ENCODE measurements around the gene FGF21. TPM values are rescaled to one million over a fixed set of nuclear protein-coding genes. Genes with fewer than 3 reads are reported as not detected.

FGF21 gene
- total RNA-seq, 1 experiment from 2014 or later: 0.35 TPM

DNA sequence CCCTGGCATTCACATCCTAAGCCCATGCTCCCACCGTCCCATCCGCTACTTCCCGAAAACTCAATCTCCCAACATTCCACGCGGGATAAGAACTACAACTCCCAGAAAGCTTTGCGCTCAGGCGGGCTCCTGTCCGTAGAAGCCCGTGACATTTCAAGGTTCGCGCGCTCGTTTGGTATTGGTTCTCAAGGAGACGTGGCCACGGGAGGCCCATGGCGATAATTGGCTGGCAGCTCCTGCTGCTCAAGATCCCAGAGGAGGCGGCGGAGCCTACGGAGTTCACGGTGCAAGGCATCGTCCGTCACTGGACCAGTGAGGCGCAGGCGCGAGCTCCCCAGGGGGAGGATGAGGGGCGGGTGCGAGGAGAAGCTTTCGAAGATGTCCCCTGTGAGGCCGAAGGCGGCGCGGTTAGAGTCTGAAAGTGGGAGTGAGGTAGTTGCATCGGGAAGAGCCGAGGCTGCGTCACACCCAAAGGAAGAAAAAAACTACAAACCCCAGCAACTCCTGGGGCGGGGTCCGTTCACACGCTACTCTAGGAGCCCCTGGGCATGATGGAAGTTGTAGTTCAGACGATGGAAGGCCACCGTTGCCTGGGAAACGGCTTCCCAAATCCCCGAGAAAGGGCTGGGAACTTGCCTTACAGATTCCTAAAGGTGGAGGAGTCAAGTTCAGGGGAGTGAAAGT, 34.6 kb upstream of the FGF21 start:
- DNase-seq: peak; percentile 98
- H3K36me3 ChIP-seq (replicated peaks; ENCODE audit: control insufficient read depth, insufficient read depth, low read length): no peaks in the 10 kb centered on the region
- peak overlapping the region; percentile 72 for H3K4me3 ChIP-seq (ENCODE audit: insufficient read depth, low read depth, low read length)
- no peaks in the 10 kb centered on the region for H3K27me3 ChIP-seq (ENCODE audit: control insufficient read depth, insufficient read depth, low read length)

- no peak overlapping the region for H3K4me3 ChIP-seq (ENCODE audit: insufficient read depth, low read depth, low read length)
- H3K36me3 ChIP-seq (replicated peaks; ENCODE audit: control insufficient read depth, insufficient read depth, low read length): no peaks in the 10 kb centered on the region
- no peaks in the 10 kb centered on the region for H3K27me3 ChIP-seq (ENCODE audit: control insufficient read depth, insufficient read depth, low read length)
- DNase-seq: no peak
Measured at GRCh38 chr19:48722196-48722708, 33.1 kb upstream of the FGF21 start.

DNA sequence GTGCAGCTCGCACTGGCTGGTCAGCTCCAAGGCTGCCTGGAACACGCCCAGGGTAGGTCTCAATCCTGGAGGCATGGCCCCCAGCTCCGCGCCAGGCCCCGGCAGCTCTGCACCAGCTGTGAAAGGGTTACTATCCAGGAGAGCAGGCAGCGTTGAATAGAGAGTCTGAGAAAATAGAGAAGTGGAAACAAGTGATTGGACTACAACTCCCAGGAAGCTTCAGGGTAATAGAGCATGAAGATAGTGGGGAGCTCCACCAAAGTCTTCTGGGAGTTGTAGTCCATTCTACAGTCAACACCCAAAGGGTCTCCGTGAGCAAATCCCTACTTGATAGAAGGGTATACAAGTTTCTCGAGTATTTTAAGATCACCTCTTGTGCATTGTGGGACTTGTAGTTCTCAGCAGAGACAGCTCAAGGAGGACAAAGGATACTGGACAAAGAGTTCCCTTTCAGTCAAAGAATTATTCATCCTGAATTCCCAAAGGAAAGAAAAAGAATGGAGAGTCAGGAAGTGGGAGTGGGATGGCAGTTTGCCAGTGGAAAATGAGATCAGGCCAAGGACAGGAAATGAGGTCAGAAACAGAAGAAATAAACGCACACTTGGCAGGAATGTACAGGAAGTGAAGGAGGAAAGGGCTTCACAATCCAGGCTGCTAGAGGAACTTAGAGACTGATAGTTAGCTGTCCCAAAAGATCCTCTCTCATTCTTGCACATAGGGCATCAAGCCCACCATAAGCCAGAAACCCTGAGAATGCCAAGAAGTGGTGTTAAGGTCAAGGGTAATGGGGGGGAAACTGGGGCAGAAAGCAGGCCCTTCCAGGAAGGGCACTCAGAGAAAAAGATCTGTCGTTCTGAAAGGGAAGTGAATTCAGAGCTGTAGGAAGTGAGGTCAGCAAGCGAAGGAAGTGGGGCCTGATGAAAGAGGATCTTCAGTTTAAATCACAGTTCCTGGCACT, 30.2 kb upstream of the FGF21 start:
- DNase-seq: peak; percentile 89

GRCh38 chr19:48726556-48726955, 28.8 kb upstream of the FGF21 start:
- Histone ChIP-seq H3K4me3 (ENCODE audit: insufficient read depth, low read depth, low read length) (no peak overlapping the region), H3K36me3 (replicated peaks; ENCODE audit: control insufficient read depth, insufficient read depth, low read length) (no peaks in the 10 kb centered on the region), H3K27me3 (ENCODE audit: control insufficient read depth, insufficient read depth, low read length) (no peaks in the 10 kb centered on the region; the same call in 1 of the 2 replicates)
- peak; percentile 13 for DNase-seq

More for the DNA sequence above, 30.2 kb upstream of the FGF21 start:
- no peaks in the 10 kb centered on the region for H3K36me3 ChIP-seq (replicated peaks; ENCODE audit: control insufficient read depth, insufficient read depth, low read length)
- no peak overlapping the region for H3K4me3 ChIP-seq (ENCODE audit: insufficient read depth, low read depth, low read length)
- no peaks in the 10 kb centered on the region for H3K27me3 ChIP-seq (ENCODE audit: control insufficient read depth, insufficient read depth, low read length)

- Histone ChIP-seq H3K36me3 (replicated peaks; ENCODE audit: control insufficient read depth, insufficient read depth, low read length) (no peaks in the 10 kb centered on the region), H3K4me3 (ENCODE audit: insufficient read depth, low read depth, low read length) (peak overlapping the region; percentile 3; the same call in 1 of the 2 replicates), H3K27me3 (ENCODE audit: control insufficient read depth, insufficient read depth, low read length) (no peaks in the 10 kb centered on the region; the same call in 1 of the 2 replicates)
- DNase-seq: peak; percentile 76
Measured at GRCh38 chr19:48728911-48729664, 26.2 kb upstream of the FGF21 start.

- DNase-seq: no peak
- H3K27me3 ChIP-seq (ENCODE audit: control insufficient read depth, insufficient read depth, low read length): peaks cover 3% of the 10 kb centered on the region; the same call in 1 of the 2 replicates
- no peak overlapping the region for H3K4me3 ChIP-seq (ENCODE audit: insufficient read depth, low read depth, low read length)
- no peaks in the 10 kb centered on the region for H3K36me3 ChIP-seq (replicated peaks; ENCODE audit: control insufficient read depth, insufficient read depth, low read length)
Measured at GRCh38 chr19:48731452-48731851, 23.9 kb upstream of the FGF21 start.

GRCh38 chr19:48734625-48735024, 20.7 kb upstream of the FGF21 start:
- peaks cover 10% of the 10 kb centered on the region for H3K27me3 ChIP-seq (ENCODE audit: control insufficient read depth, insufficient read depth, low read length)
- no peak overlapping the region for H3K4me3 ChIP-seq (ENCODE audit: insufficient read depth, low read depth, low read length)
- H3K36me3 ChIP-seq (replicated peaks; ENCODE audit: control insufficient read depth, insufficient read depth, low read length): no peaks in the 10 kb centered on the region

DNA sequence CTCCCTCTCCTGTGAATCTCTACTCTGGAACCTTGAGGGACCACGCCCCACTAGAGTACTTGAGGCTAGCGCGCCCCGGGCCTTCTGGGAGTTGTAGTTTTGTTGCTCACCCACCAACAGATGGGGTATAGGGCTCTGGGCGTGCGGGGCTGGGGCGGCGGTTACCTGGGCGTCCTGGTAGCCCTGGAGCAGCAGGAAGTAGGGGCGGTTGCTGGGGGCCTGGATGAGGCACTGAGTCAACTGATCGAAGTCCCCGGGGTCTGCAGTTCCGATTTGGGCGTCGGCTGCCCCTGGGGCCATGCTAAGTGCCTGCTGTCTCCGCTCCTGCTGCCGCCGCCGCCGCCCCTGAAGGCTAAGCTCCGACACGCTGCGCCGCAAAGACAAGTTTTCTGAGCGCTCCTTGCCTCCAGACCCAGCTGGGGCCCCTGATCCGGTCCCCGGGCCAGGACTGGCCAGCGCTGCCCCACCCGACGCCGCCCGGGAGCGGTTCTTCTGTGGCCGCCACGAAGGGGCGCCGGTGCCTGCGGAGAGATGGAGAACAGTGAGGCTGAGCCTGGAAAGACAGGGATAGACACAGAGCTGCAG, 20.2 kb upstream of the FGF21 start:
- Histone ChIP-seq H3K27me3 (ENCODE audit: control insufficient read depth, insufficient read depth, low read length) (peaks cover 15% of the 10 kb centered on the region), H3K4me3 (ENCODE audit: insufficient read depth, low read depth, low read length) (peak overlapping the region; percentile 59), H3K36me3 (replicated peaks; ENCODE audit: control insufficient read depth, insufficient read depth, low read length) (no peaks in the 10 kb centered on the region)
- DNase-seq: peak; percentile 94

More at GRCh38 chr19:48734625-48735024, 20.7 kb upstream of the FGF21 start:
- no peak for DNase-seq

GRCh38 chr19:48737360-48737998, 17.8 kb upstream of the FGF21 start:
- peak; percentile 95 for DNase-seq
- Histone ChIP-seq H3K36me3 (replicated peaks; ENCODE audit: control insufficient read depth, insufficient read depth, low read length) (no peaks in the 10 kb centered on the region), H3K4me3 (ENCODE audit: insufficient read depth, low read depth, low read length) (peak overlapping the region; percentile 29), H3K27me3 (ENCODE audit: control insufficient read depth, insufficient read depth, low read length) (peaks cover 23% of the 10 kb centered on the region)

DNA sequence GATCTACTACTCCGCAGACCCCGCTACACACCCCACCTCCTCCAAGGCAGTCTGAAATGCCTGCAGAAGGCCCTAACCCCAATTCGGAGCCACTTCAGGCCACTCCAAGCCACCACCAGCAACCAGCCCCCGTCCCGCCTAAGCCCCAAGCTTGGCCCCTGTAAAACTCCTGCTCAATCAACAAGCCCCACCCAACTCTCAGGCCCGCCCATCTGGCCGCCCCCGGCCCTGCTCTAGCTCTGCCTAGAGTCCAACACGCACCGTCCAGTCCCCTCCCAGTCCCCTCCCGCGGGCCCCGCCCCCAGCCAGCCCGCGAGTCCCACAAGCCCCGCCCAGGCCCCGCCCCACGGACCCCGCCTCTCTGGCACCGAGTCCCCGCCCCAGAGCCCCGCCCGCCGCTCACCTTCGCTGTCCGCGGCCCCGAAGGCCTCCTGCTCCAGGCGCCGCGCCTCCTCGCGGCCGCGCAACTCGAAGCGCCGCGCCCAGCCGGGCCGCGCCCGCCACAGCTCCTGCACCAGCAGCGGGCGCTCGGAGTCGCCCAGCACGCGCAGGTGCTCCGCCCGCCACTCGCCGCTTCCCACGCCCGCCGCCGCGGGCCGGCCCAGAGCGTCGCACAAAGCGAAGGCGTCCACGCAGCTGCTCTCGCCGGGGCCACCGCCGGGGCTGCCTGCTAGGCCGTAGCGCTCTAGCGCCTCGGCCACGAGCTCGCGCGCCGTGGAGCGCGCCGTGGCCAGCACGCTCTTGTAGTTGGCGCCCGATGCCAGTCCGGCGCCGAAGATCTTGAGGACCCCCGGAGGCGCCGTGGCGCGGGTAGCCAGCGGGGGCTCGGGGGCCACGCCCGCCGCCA, 16.5 kb upstream of the FGF21 start:
- peak; percentile 100 for DNase-seq
- Histone ChIP-seq H3K4me3 (ENCODE audit: insufficient read depth, low read depth, low read length) (peak overlapping the region; percentile 59), H3K27me3 (ENCODE audit: control insufficient read depth, insufficient read depth, low read length) (peaks cover 23% of the 10 kb centered on the region), H3K36me3 (replicated peaks; ENCODE audit: control insufficient read depth, insufficient read depth, low read length) (no peaks in the 10 kb centered on the region)

- peak overlapping the region; percentile 59 for H3K4me3 ChIP-seq (ENCODE audit: insufficient read depth, low read depth, low read length)
- no peaks in the 10 kb centered on the region for H3K36me3 ChIP-seq (replicated peaks; ENCODE audit: control insufficient read depth, insufficient read depth, low read length)
- peaks cover 23% of the 10 kb centered on the region for H3K27me3 ChIP-seq (ENCODE audit: control insufficient read depth, insufficient read depth, low read length)
- peak; percentile 74 for DNase-seq
Measured at GRCh38 chr19:48739404-48740163, 15.7 kb upstream of the FGF21 start.

DNA sequence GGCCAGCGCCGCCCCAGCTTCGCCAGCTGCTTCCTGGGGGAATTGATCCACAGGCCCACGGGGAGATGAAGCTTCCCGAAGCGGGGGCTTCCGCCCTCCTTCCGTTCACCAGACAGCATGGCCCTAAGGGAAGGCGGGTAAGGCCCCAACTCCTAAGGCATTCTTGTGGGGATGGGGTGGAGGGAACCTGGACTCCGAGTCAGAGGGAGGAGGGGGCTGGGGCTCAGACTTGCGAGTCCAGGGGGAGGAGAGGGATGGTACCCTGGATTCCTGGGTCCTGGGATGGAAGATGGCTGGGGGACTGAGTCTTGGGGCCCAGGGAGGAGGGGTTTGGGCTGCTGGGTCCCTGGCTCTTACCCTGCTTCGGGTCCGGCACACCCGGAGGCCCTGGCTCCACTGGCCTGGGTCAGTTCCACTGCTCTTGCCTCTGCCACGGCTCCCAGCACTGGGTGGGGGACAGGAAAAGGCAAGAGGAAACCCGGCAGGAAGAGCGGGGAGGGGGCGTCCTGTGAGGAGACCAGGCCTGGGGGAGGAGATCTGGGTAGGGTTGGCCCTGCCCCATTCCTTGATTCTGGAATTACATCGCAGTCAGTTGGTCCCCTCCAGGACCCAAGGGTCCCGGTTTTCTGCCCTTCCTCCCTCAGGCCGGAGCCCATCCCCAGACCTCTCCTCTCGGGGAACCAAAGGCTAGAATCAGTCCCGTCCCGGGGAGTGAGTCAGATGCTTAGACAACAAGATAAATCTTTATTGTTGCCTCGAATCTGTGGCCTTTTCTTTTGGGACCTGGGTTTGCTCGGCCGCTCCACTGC, 15.0 kb upstream of the FGF21 start, which contains the start of gene RASIP1:
Gene RASIP1 (minus strand): TSS at position 447 of the 809 bp plus-strand sequence. CDS start 328 bp downstream, at position 119.
- peak; percentile 68 for DNase-seq

More for the DNA sequence above, 15.0 kb upstream of the FGF21 start, which contains the start of gene RASIP1:
- Histone ChIP-seq H3K27me3 (ENCODE audit: control insufficient read depth, insufficient read depth, low read length) (peaks cover 22% of the 10 kb centered on the region), H3K4me3 (ENCODE audit: insufficient read depth, low read depth, low read length) (peak within 1 kb of the TSS; percentile 59), H3K36me3 (replicated peaks; ENCODE audit: control insufficient read depth, insufficient read depth, low read length) (no peaks in the 10 kb centered on the region)

Measured in H7 (cell line).